GM12891 (cell line): Measurements from ENCODE around the gene ZGPAT.

Experiments used
- POLR2A ChIP-seq: IDR thresholded peaks from 2 replicates; pipeline ENCODE4 v1.6.1; 2011; ENCODE audit warnings: low read depth, low read length, control low read depth
- POLR2AphosphoS5 ChIP-seq: IDR thresholded peaks from 2 replicates; pipeline ENCODE4 v1.6.1; 2011; ENCODE audit warnings: low read depth, low read length, control low read depth
- TAF1 ChIP-seq: IDR thresholded peaks from 2 replicates; pipeline ENCODE4 v1.6.1; 2011; ENCODE audit warnings: low read depth, low read length, control low read depth

DNA sequence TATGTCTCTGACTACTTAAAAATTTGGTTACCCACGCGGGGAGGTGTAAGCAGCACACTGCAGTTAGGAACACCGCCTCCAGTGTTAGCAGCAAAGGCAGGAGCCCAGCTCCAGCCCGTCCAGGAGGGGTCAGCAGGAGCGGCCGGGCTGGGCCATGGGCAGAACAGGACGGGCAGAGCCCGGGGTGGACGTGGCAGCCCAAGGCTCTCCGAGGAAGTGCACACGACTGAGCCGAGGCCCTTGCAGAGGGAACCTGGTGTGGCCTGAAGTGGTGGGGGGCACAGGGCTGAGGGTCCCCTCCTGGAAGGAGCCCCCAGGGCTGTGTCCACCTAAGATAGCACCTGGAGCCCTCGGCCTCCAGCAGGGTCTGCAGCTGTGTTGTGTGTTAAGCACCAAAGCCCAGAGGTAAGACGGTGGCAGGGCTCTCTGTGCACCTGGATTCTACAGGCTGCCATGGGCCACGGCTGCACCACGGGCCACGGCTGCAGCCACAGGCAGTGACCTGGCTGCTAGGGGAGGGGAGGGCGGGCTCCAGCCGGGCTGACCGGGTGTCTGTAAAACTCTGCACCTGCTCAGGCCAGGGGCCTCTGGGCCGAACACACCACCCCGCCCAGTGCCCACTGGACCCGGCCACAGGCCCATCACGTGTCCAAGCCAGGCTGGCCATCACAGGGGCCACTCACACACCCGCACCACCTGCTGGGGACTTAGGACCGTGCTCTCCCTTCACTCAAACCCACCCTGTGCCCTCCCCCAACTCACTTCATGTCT, 38.3 kb downstream of the ZGPAT start:
- no peak for TF ChIP-seq POLR2AphosphoS5
- TF ChIP-seq POLR2A, result no peak
- TF ChIP-seq TAF1, result no peak
